ENCODE results near the gene NANOS2. TPM values are rescaled to one million over a fixed set of nuclear protein-coding genes. Genes with fewer than 3 reads are reported as not detected.

NANOS2 gene
- total and polyA plus RNA-seq, 4 donors = not detected

DNA sequence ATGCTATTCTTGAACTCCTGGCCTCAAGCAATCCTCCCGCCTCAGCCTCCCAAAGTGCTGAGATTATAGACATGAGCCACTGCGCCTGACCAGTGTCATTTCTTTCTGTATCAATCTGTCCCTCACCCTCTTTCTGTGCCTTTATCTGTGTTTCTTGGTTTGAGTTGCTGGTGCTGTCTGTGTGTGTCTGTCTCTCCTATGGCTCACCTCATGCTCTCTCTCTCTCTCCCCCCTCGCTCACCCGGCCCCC, 38.5 kb downstream of the NANOS2 start:
- no peaks in the 10 kb centered on the region for H3K9me3 ChIP-seq (ENCODE audit: control insufficient read depth in 4 of 4, low read length in 3 of 4)
- DNase-seq (ENCODE audit: low spot score) = no peak
- H3K4me1 ChIP-seq (ENCODE audit: control insufficient read depth in 4 of 4, insufficient read depth in 4 of 4, low read length in 3 of 4) = peaks cover 18 to 75% (median 46%) of the 10 kb centered on the region in 4 donors
- WGBS = 42% methylated on average over 4 of the region's 4 CpGs
- peak overlapping the region; percentile 89 to 94 for H3K27ac ChIP-seq (ENCODE audit: low read depth in 1 of 2, low read length in 2 of 2)
- H3K9ac ChIP-seq (ENCODE audit: low read depth in 1 of 2, low read length in 2 of 2) = peak overlapping the region in 1 of 2 donors; percentile 78
- peak overlapping the region in 1 of 3 donors; percentile 38 for H3K4me3 ChIP-seq (ENCODE audit: low read depth in 1 of 3, low read length in 3 of 3)
- peaks cover 0 to 4% (median 1%) of the 10 kb centered on the region in 4 donors for H3K36me3 ChIP-seq (ENCODE audit: control insufficient read depth in 4 of 4, insufficient read depth in 3 of 4, low read depth in 1 of 4, low read length in 3 of 4)
- TF ChIP-seq GABPA (IDR thresholded peaks at IDR 0.05 in 1 of 2, conservative IDR thresholded peaks at IDR 0.05 in 1 of 2) (no peak), JUND (IDR thresholded peaks at IDR 0.05) (no peak), FOXA2 (IDR thresholded peaks at IDR 0.05) (no peak), RAD21 (IDR thresholded peaks at IDR 0.05) (no peak), FOXA1 (IDR thresholded peaks at IDR 0.05) (no peak), YY1 (IDR thresholded peaks at IDR 0.05) (no peak), SP1 (IDR thresholded peaks at IDR 0.05) (no peak), EGR1 (IDR thresholded peaks at IDR 0.05; ENCODE audit: low read depth in 2 of 2) (no peak)
- TF ChIP-seq, protein P1, sequence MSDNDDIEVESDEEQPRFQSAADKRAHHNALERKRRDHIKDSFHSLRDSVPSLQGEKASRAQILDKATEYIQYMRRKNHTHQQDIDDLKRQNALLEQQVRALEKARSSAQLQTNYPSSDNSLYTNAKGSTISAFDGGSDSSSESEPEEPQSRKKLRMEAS (IDR thresholded peaks at IDR 0.05) = no peak
- TF ChIP-seq, protein P2, sequence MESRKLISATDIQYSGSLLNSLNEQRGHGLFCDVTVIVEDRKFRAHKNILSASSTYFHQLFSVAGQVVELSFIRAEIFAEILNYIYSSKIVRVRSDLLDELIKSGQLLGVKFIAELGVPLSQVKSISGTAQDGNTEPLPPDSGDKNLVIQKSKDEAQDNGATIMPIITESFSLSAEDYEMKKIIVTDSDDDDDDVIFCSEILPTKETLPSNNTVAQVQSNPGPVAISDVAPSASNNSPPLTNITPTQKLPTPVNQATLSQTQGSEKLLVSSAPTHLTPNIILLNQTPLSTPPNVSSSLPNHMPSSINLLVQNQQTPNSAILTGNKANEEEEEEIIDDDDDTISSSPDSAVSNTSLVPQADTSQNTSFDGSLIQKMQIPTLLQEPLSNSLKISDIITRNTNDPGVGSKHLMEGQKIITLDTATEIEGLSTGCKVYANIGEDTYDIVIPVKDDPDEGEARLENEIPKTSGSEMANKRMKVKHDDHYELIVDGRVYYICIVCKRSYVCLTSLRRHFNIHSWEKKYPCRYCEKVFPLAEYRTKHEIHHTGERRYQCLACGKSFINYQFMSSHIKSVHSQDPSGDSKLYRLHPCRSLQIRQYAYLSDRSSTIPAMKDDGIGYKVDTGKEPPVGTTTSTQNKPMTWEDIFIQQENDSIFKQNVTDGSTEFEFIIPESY (IDR thresholded peaks at IDR 0.05) = no peak
- no peaks in the 10 kb centered on the region for H3K27me3 ChIP-seq (ENCODE audit: control insufficient read depth in 4 of 4, insufficient read depth in 4 of 4, low read length in 3 of 4)

DNA sequence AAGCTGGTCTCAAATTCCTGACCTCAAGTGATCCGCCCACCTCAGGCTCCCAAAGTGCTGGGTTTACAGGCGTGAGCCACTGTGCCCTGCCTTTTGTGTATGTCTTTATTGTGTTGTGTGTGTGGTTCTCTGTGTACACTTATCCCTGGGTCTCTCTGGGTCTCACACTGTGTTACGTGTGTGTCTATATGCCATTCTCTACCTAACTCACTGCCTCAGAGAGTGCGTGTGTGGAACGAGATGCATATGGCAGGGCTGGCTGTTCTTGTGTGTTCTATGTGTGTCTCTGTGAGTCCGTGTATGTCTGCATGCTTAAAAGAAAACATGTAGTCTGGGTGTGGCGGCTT, 40.0 kb downstream of the NANOS2 start:
- Histone ChIP-seq H3K36me3 (ENCODE audit: control insufficient read depth in 4 of 4, insufficient read depth in 3 of 4, low read depth in 1 of 4, low read length in 3 of 4) (peaks cover 0 to 4% (median 1%) of the 10 kb centered on the region in 4 donors), H3K4me1 (ENCODE audit: control insufficient read depth in 4 of 4, insufficient read depth in 4 of 4, low read length in 3 of 4) (peaks cover 14 to 74% (median 40%) of the 10 kb centered on the region in 4 donors), H3K27ac (ENCODE audit: low read depth in 1 of 2, low read length in 2 of 2) (peak overlapping the region; percentile 89 to 94), H3K9me3 (ENCODE audit: control insufficient read depth in 4 of 4, low read length in 3 of 4) (no peaks in the 10 kb centered on the region), H3K9ac (ENCODE audit: low read depth in 1 of 2, low read length in 2 of 2) (peak overlapping the region in 1 of 2 donors; percentile 80), H3K27me3 (ENCODE audit: control insufficient read depth in 4 of 4, insufficient read depth in 4 of 4, low read length in 3 of 4) (no peaks in the 10 kb centered on the region), H3K4me3 (ENCODE audit: low read depth in 1 of 3, low read length in 3 of 3) (no peak overlapping the region)
- TF ChIP-seq EGR1 (IDR thresholded peaks at IDR 0.05; ENCODE audit: low read depth in 2 of 2) (no peak), HNF4A (conservative IDR thresholded peaks at IDR 0.05) (no peak), GABPA (IDR thresholded peaks at IDR 0.05 in 1 of 2, conservative IDR thresholded peaks at IDR 0.05 in 1 of 2) (no peak)
- TF ChIP-seq, protein P3, sequence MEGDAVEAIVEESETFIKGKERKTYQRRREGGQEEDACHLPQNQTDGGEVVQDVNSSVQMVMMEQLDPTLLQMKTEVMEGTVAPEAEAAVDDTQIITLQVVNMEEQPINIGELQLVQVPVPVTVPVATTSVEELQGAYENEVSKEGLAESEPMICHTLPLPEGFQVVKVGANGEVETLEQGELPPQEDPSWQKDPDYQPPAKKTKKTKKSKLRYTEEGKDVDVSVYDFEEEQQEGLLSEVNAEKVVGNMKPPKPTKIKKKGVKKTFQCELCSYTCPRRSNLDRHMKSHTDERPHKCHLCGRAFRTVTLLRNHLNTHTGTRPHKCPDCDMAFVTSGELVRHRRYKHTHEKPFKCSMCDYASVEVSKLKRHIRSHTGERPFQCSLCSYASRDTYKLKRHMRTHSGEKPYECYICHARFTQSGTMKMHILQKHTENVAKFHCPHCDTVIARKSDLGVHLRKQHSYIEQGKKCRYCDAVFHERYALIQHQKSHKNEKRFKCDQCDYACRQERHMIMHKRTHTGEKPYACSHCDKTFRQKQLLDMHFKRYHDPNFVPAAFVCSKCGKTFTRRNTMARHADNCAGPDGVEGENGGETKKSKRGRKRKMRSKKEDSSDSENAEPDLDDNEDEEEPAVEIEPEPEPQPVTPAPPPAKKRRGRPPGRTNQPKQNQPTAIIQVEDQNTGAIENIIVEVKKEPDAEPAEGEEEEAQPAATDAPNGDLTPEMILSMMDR (IDR thresholded peaks at IDR 0.05; ENCODE audit: low read depth, low read length, missing input control) = no peak
- TF ChIP-seq, protein P4, sequence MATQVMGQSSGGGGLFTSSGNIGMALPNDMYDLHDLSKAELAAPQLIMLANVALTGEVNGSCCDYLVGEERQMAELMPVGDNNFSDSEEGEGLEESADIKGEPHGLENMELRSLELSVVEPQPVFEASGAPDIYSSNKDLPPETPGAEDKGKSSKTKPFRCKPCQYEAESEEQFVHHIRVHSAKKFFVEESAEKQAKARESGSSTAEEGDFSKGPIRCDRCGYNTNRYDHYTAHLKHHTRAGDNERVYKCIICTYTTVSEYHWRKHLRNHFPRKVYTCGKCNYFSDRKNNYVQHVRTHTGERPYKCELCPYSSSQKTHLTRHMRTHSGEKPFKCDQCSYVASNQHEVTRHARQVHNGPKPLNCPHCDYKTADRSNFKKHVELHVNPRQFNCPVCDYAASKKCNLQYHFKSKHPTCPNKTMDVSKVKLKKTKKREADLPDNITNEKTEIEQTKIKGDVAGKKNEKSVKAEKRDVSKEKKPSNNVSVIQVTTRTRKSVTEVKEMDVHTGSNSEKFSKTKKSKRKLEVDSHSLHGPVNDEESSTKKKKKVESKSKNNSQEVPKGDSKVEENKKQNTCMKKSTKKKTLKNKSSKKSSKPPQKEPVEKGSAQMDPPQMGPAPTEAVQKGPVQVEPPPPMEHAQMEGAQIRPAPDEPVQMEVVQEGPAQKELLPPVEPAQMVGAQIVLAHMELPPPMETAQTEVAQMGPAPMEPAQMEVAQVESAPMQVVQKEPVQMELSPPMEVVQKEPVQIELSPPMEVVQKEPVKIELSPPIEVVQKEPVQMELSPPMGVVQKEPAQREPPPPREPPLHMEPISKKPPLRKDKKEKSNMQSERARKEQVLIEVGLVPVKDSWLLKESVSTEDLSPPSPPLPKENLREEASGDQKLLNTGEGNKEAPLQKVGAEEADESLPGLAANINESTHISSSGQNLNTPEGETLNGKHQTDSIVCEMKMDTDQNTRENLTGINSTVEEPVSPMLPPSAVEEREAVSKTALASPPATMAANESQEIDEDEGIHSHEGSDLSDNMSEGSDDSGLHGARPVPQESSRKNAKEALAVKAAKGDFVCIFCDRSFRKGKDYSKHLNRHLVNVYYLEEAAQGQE (IDR thresholded peaks at IDR 0.05) = no peak
- no peak for DNase-seq (ENCODE audit: low spot score)
- WGBS = 55% methylated on average over 7 of the region's 7 CpGs
